Measurements from ENCODE around the gene HM13. TPM values are rescaled to one million over a fixed set of nuclear protein-coding genes. Genes with fewer than 3 reads are reported as not detected.

Gene HM13
- total RNA-seq, 6 experiments from 2014 or later: 265 to 332 (median 284) TPM

DNA sequence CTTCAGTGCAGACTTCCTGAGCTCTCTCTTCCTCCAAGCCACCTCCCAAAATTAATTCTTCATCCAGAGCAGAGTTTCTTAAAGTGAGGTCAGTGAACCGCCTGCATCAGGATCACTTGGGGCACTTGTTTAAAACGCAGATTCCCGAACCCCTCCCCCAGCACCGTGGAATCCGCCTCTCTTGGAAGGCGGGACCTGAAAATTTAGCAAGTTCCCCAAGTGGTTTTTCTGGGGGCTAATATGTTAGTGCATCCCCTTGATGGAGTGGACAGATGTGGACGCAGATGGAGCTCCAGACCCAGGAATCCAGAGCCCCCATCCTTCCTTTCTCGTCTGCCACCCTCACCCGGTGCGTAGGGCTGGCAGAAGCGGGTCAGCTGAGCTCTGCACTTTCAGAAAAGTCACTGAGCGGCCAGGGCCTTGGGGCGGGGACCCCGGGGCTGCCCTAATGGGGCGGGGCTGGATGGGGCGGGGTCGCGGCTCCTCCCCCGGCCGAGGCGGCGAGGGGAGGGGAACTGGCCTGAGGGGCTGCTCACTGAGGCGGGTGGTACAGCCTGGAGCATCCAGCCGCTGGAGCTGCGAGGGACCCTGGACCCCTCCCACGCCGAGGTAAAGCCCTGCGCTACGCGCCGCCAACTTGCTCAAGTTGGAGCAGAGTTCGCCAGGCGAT lies 39.3 kb upstream of the HM13 start, which contains the start of the genes DEFB124 and REM1:
Gene DEFB124 (minus strand): TSS at position 370 of the 670 bp plus-strand sequence. CDS start 2,114 bp downstream, outside the sequence.
Gene REM1 (plus strand): TSS at position 531 of the 670 bp plus-strand sequence. CDS start 1,158 bp downstream, outside the sequence.
- DNase-seq: no peak
- H3K4me1 Mint-ChIP-seq (ENCODE audit: low read depth): 0 out of 2 replicates have a peak, but pooled peaks cover 6% of the 10 kb centered on the region

GRCh38 chr20:31475472-31476293 lies 38.6 kb upstream of the HM13 start:
- peaks cover 5% of the 10 kb centered on the region; the same call in 1 of the 2 replicates for H3K9me3 Mint-ChIP-seq
- H3K4me3 Mint-ChIP-seq: no peak overlapping the region
- H3K27ac Mint-ChIP-seq: no peak overlapping the region
- peaks cover 29% of the 10 kb centered on the region for H3K27me3 Mint-ChIP-seq (ENCODE audit: insufficient read depth)
- DNase-seq: no peak
- no peak for TF ChIP-seq CTCF (IDR thresholded peaks at IDR 0.05)
- 0 out of 2 replicates have a peak, but pooled peaks cover 6% of the 10 kb centered on the region for H3K4me1 Mint-ChIP-seq (ENCODE audit: low read depth)
- no peaks in the 10 kb centered on the region for H3K36me3 Mint-ChIP-seq (ENCODE audit: low read depth)

More for the DNA sequence above, 39.3 kb upstream of the HM13 start, which contains the start of the genes DEFB124 and REM1:
- Mint-ChIP-seq H3K27me3 (ENCODE audit: insufficient read depth) (peaks cover 25% of the 10 kb centered on the region), H3K36me3 (ENCODE audit: low read depth) (no peaks in the 10 kb centered on the region), H3K4me3 (no peak within 1 kb of the TSS), H3K27ac (no peak within 1 kb of the TSS), H3K9me3 (peaks cover 5% of the 10 kb centered on the region; the same call in 1 of the 2 replicates)
- no peak for TF ChIP-seq CTCF (IDR thresholded peaks at IDR 0.05)

DNA sequence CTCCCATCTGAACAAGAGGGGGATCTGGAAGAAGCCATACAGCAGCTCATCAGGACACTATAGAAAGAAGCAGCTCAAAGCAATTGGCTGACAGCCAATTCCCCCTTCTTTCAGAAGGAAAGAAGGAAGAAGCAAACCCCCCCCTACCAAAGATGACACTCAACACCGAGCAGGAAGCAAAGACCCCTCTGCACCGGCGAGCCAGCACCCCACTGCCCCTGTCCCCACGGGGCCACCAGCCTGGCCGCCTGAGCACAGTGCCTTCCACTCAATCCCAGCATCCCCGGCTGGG lies 38.0 kb upstream of the HM13 start:
- no peak for TF ChIP-seq CTCF (IDR thresholded peaks at IDR 0.05)
- H3K4me3 Mint-ChIP-seq: no peak overlapping the region
- 0 out of 2 replicates have a peak, but pooled peaks cover 6% of the 10 kb centered on the region for H3K4me1 Mint-ChIP-seq (ENCODE audit: low read depth)
- peaks cover 5% of the 10 kb centered on the region; the same call in 1 of the 2 replicates for H3K9me3 Mint-ChIP-seq
- H3K27ac Mint-ChIP-seq: no peak overlapping the region
- no peak for DNase-seq
- no peaks in the 10 kb centered on the region for H3K36me3 Mint-ChIP-seq (ENCODE audit: low read depth)
- peaks cover 32% of the 10 kb centered on the region for H3K27me3 Mint-ChIP-seq (ENCODE audit: insufficient read depth)

- H3K36me3 Mint-ChIP-seq (ENCODE audit: low read depth): no peaks in the 10 kb centered on the region
- H3K4me1 Mint-ChIP-seq (ENCODE audit: low read depth): 0 out of 2 replicates have a peak, but pooled peaks cover 6% of the 10 kb centered on the region
- H3K9me3 Mint-ChIP-seq: peaks cover 5% of the 10 kb centered on the region; the same call in 1 of the 2 replicates
- H3K4me3 Mint-ChIP-seq: no peak overlapping the region
- TF ChIP-seq CTCF (IDR thresholded peaks at IDR 0.05): no peak
- peaks cover 34% of the 10 kb centered on the region for H3K27me3 Mint-ChIP-seq (ENCODE audit: insufficient read depth)
- no peak overlapping the region for H3K27ac Mint-ChIP-seq
- no peak for DNase-seq
Measured at GRCh38 chr20:31476643-31477215, 37.5 kb upstream of the HM13 start.

DNA sequence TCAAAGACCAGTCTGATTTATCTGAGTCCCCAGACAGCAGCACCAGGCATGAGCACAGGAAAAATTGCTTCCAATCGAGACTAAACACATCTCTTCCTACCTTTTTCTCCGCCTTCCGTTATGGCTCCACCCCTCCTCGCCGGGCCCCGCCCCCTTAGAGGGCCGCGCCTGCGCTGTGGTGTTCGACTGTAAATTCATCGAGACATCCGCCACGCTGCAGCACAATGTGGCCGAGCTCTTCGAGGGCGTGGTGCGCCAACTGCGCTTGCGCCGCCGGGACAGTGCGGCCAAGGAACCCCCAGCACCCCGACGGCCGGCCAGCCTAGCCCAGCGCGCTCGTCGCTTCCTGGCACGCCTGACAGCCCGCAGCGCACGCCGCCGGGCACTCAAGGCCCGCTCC lies 30.2 kb upstream of the HM13 start:
- no peak overlapping the region for H3K27ac Mint-ChIP-seq
- peaks cover 6% of the 10 kb centered on the region; the same call in 1 of the 2 replicates for H3K4me1 Mint-ChIP-seq (ENCODE audit: low read depth)
- no peak for DNase-seq
- peaks cover 35% of the 10 kb centered on the region for H3K27me3 Mint-ChIP-seq (ENCODE audit: insufficient read depth)
- no peaks in the 10 kb centered on the region; the same call in 1 of the 2 replicates for H3K9me3 Mint-ChIP-seq
- H3K36me3 Mint-ChIP-seq (ENCODE audit: low read depth): no peaks in the 10 kb centered on the region; the same call in 1 of the 2 replicates
- H3K4me3 Mint-ChIP-seq: no peak overlapping the region
- TF ChIP-seq CTCF (IDR thresholded peaks at IDR 0.05): no peak
